Activated CD4-positive, alpha-beta memory T cell treated with anti-CD3 and anti-CD28 coated beads for 36 hours (primary cell): ENCODE measurements around the gene MAK. TPM values are rescaled to one million over a fixed set of nuclear protein-coding genes. Genes with fewer than 3 reads are reported as not detected.
A peak's percentile ranks its signal among the peaks of the same experiment; 100 is the strongest.
"Not testable (repeated sequence)": the region's sequence is repeated elsewhere in the genome, so short reads cannot be mapped to it uniquely, and the experiment has no call there.

Experiments
- CTCF ChIA-PET: fragments of 350-600 bp; sonication (Branson Sonifier 250); formaldehyde crosslinking; loops from one replicate; lab custom pipeline; 2021; ENCODE audit warnings: antibody characterized with exemption, inconsistent platforms; lab: Charles Lee
- POLR2A ChIA-PET: fragments of 350-600 bp; sonication (Branson Sonifier 250); formaldehyde crosslinking; loops from one replicate; lab custom pipeline; 2021; ENCODE audit warnings: antibody characterized with exemption; lab: Charles Lee
- DNase-seq: peaks from one replicate; pipeline ENCODE4 v3.0.0-alpha.2; 2020
- H3K27ac Mint-ChIP-seq: one replicate; pipeline ENCODE4 v1.8.0; 2021; ENCODE audit warnings: mixed read lengths
- H3K27me3 Mint-ChIP-seq: one replicate; pipeline ENCODE4 v1.8.0; 2021; ENCODE audit warnings: mixed read lengths
- H3K36me3 Mint-ChIP-seq: one replicate; pipeline ENCODE4 v1.8.0; 2021; ENCODE audit warnings: mixed read lengths
- H3K4me1 Mint-ChIP-seq: one replicate; pipeline ENCODE4 v1.8.0; 2021; ENCODE audit warnings: low read depth, mixed read lengths
- H3K4me3 Mint-ChIP-seq: one replicate; pipeline ENCODE4 v1.8.0; 2021; ENCODE audit warnings: mild to moderate bottlenecking, mixed read lengths
- H3K9me3 Mint-ChIP-seq: one replicate; pipeline ENCODE4 v1.8.0; 2021; ENCODE audit warnings: mixed read lengths
- intact Hi-C: fragments of 100-400 bp; cut with micrococcal nuclease; formaldehyde crosslinking; loops from one replicate; pipeline ENCODE4 v1.15.1; 2023
- total RNA-seq, 2 experiments: library from RNA; stranded (reverse); gene quantifications; one replicate each; pipeline ENCODE4 v1.2.3, GENCODE V29; 2021

The MAK gene
- total RNA-seq, 2 experiments from 2014 or later: 0.87 to 1.1 TPM

GRCh38 chr6:10763006-10763405 is 75.3 kb downstream of the MAK start:
- H3K4me3 Mint-ChIP-seq: no peak overlapping the region
- no peak for DNase-seq
- intact Hi-C loops: no loop called here
- no peaks in the 10 kb centered on the region for H3K9me3 Mint-ChIP-seq
- CTCF ChIA-PET: no interaction called here
- H3K36me3 Mint-ChIP-seq: peaks cover 20% of the 10 kb centered on the region
- H3K27ac Mint-ChIP-seq: no peak overlapping the region
- POLR2A ChIA-PET: no interaction called here
- no peaks in the 10 kb centered on the region for H3K27me3 Mint-ChIP-seq
- H3K4me1 Mint-ChIP-seq: peaks cover 15% of the 10 kb centered on the region

- peaks cover 43% of the 10 kb centered on the region for H3K36me3 Mint-ChIP-seq
- CTCF ChIA-PET: interaction anchor here (0.6 to 1.5 kb wide), 10 partner anchors 9 to 279 kb away, joined by 3 to 5 read pairs (median 3); partner anchors contain the start of gene TMEM14B
- POLR2A ChIA-PET: no interaction called here
- no peak overlapping the region for H3K4me3 Mint-ChIP-seq
- peak; percentile 19 for DNase-seq
- H3K4me1 Mint-ChIP-seq: peaks cover 23% of the 10 kb centered on the region
- intact Hi-C loops: no loop called here
- no peak overlapping the region for H3K27ac Mint-ChIP-seq
- H3K9me3 Mint-ChIP-seq: no peaks in the 10 kb centered on the region
- no peaks in the 10 kb centered on the region for H3K27me3 Mint-ChIP-seq
Measured at GRCh38 chr6:10759884-10760329, 78.4 kb downstream of the MAK start.

- H3K4me1 Mint-ChIP-seq: peaks cover 23% of the 10 kb centered on the region
- H3K9me3 Mint-ChIP-seq: no peaks in the 10 kb centered on the region
- intact Hi-C loops: no loop called here
- no peak for DNase-seq
- ChIA-PET CTCF (interaction anchor here (0.6 to 1.5 kb wide), 10 partner anchors 9 to 278 kb away, joined by 3 to 5 read pairs (median 3); partner anchors contain the start of gene TMEM14B), POLR2A (no interaction called here)
- no peak overlapping the region for H3K4me3 Mint-ChIP-seq
- no peak overlapping the region for H3K27ac Mint-ChIP-seq
- peaks cover 48% of the 10 kb centered on the region for H3K36me3 Mint-ChIP-seq
- no peaks in the 10 kb centered on the region for H3K27me3 Mint-ChIP-seq
Measured at GRCh38 chr6:10759312-10759839, 79.0 kb downstream of the MAK start.

DNA sequence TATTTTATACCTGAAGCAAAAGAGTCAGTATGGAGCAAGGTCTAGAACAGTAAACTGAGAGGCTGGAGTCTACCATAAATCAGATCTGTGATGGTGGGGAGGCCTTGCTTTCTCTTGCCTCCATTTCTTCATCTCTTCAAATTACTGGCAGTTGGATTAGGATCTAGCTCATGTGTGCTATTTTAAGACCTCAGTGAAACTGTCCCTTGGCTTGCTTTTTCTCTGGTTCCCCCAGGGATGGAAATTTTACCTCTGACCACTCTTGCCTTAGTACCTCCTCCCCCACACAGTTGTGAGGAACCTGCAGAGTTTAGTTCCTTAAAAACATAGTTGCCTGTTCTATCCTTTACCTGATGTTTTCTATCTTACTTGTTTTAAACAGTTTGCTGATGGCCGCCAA is 82.3 kb downstream of the MAK start:
- H3K27ac Mint-ChIP-seq: no peak overlapping the region
- DNase-seq: no peak
- H3K36me3 Mint-ChIP-seq: peaks cover 61% of the 10 kb centered on the region
- ChIA-PET CTCF (no interaction called here), POLR2A (no interaction called here)
- H3K4me3 Mint-ChIP-seq: no peak overlapping the region
- intact Hi-C loops: no loop called here
- no peaks in the 10 kb centered on the region for H3K27me3 Mint-ChIP-seq
- peaks cover 40% of the 10 kb centered on the region for H3K4me1 Mint-ChIP-seq
- H3K9me3 Mint-ChIP-seq: no peaks in the 10 kb centered on the region

DNA sequence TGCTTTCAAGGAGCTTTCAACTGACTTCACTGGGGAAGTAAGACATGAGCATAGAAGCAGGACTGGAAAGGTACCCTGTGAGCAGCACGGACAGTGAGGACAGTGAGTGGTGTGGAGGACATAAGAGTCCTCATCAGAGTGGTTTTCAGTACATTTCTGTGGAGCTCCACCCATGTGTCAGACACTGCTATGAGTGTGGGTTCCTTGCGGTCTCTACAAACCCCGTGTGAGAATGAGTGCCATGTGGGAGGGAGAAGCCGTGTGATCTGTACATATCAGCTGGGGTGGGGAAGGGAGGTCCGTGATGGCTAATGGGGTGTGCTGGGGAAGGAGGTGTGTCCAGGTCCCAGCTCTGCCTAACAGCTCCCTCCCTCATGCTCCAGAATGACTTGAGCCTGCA is 86.6 kb downstream of the MAK start:
- intact Hi-C loops, DNase-seq, POLR2A ChIA-PET, H3K27ac Mint-ChIP-seq, H3K9me3 Mint-ChIP-seq, H3K27me3 Mint-ChIP-seq, H3K4me3 Mint-ChIP-seq, CTCF ChIA-PET: not testable (repeated sequence)
- Mint-ChIP-seq H3K36me3 (peaks cover 58% of the 10 kb centered on the region), H3K4me1 (peaks cover 50% of the 10 kb centered on the region)

DNA sequence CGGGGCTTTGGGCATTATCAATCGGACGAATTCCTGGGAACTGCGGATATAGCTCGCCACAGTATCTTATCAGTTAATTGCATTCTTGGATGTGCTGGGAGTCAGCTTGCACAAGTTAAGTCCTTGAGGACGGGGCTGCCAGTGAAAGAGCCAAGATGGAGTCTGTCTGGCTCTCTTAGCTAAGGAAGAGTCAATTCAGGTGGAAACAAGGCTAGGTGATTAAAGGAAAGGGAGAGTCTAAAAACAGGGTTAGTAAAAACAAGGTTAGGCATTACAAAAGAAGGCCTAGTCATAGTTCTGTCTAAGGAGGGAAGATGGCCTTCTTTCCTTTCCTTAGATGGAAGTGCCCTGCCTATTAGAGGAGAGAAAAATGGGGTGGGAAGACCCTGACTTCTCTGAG is 87.8 kb downstream of the MAK start:
- DNase-seq, H3K4me3 Mint-ChIP-seq, intact Hi-C loops, H3K27me3 Mint-ChIP-seq, H3K27ac Mint-ChIP-seq, H3K9me3 Mint-ChIP-seq: not testable (repeated sequence)
- Mint-ChIP-seq H3K36me3 (peaks cover 50% of the 10 kb centered on the region), H3K4me1 (peaks cover 55% of the 10 kb centered on the region)
- CTCF ChIA-PET: interaction anchor here (1.0 kb wide), 1 partner anchor 9 kb away, joined by 3 read pairs; no protein-coding TSS in a partner anchor
- POLR2A ChIA-PET: interaction anchor here (0.6 kb wide), 1 partner anchor 71 kb away, joined by 4 read pairs; no protein-coding TSS in a partner anchor

GRCh38 chr6:10749734-10750133 is 88.6 kb downstream of the MAK start:
- Mint-ChIP-seq H3K27me3 (no peaks in the 10 kb centered on the region), H3K36me3 (peaks cover 43% of the 10 kb centered on the region), H3K27ac (no peak overlapping the region), H3K9me3 (no peaks in the 10 kb centered on the region), H3K4me1 (peaks cover 54% of the 10 kb centered on the region), H3K4me3 (no peak overlapping the region)
- no peak for DNase-seq
- POLR2A ChIA-PET: no interaction called here
- intact Hi-C loops: loop anchor here (5.0 kb wide), 1 partner anchor 343 kb away; the partner anchor contains the start of gene SMIM13
- CTCF ChIA-PET: interaction anchor here (1.0 kb wide), 1 partner anchor 240 kb away, joined by 4 read pairs; no protein-coding TSS in a partner anchor

- Mint-ChIP-seq H3K4me1 (peaks cover 47% of the 10 kb centered on the region), H3K27me3 (no peaks in the 10 kb centered on the region), H3K36me3 (peaks cover 26% of the 10 kb centered on the region), H3K4me3 (peak within 1 kb of the TSS; percentile 88), H3K9me3 (no peaks in the 10 kb centered on the region), H3K27ac (peak within 1 kb of the TSS; percentile 86)
- peak; percentile 100 for DNase-seq
- intact Hi-C loops: loop anchor here (1.0 to 5.0 kb wide), 5 partner anchors 24 to 345 kb away; partner anchors contain the start of genes C6orf52, MAK, PAK1IP1 and SMIM13
- POLR2A ChIA-PET: interaction anchor here (0.6 to 2.6 kb wide), 8 partner anchors 17 to 91 kb away, joined by 3 to 16 read pairs (median 4); partner anchors contain the start of genes C6orf52, MAK, PAK1IP1 and TMEM14C
- CTCF ChIA-PET: interaction anchor here (0.9 to 2.1 kb wide), 8 partner anchors 13 to 346 kb away, joined by 3 to 5 read pairs (median 4); partner anchors contain the start of gene SMIM13
Measured at GRCh38 chr6:10747251-10747972, 90.9 kb downstream of the MAK start, which contains the start of gene TMEM14B. TMEM14B (plus strand) TSS chr6:10747805; CDS start chr6:10749246, 1,441 bp downstream.

DNA sequence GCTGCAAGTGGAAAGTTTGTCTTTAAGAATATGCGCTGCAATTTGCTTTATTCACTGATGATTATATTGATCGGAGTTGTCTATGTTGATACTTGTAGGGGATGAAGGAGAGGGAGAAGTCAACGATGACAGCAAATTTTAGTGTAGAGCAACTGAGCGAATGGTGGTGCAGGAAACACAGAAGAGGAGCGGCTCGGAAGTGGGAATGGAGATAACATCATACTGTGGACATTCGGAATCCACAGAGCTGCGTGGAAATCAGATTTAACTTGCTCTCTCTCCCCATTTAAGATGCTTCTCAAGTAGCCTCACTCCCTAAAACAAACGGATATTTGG is 91.5 kb downstream of the MAK start:
- no peak for DNase-seq
- H3K4me1 Mint-ChIP-seq: peaks cover 44% of the 10 kb centered on the region
- H3K36me3 Mint-ChIP-seq: peaks cover 26% of the 10 kb centered on the region
- H3K9me3 Mint-ChIP-seq: no peaks in the 10 kb centered on the region
- H3K4me3 Mint-ChIP-seq: peak overlapping the region; percentile 88
- POLR2A ChIA-PET: interaction anchor here (0.9 to 2.6 kb wide), 5 partner anchors 16 to 52 kb away, joined by 3 to 16 read pairs (median 5); partner anchors contain the start of genes C6orf52, PAK1IP1 and TMEM14C
- CTCF ChIA-PET: interaction anchor here (0.9 to 2.1 kb wide), 8 partner anchors 13 to 347 kb away, joined by 3 to 5 read pairs (median 4); partner anchors contain the start of gene SMIM13
- no peaks in the 10 kb centered on the region for H3K27me3 Mint-ChIP-seq
- intact Hi-C loops: loop anchor here (1.0 to 5.0 kb wide), 5 partner anchors 24 to 345 kb away; partner anchors contain the start of genes C6orf52, MAK, PAK1IP1 and SMIM13
- H3K27ac Mint-ChIP-seq: peak overlapping the region; percentile 86

DNA sequence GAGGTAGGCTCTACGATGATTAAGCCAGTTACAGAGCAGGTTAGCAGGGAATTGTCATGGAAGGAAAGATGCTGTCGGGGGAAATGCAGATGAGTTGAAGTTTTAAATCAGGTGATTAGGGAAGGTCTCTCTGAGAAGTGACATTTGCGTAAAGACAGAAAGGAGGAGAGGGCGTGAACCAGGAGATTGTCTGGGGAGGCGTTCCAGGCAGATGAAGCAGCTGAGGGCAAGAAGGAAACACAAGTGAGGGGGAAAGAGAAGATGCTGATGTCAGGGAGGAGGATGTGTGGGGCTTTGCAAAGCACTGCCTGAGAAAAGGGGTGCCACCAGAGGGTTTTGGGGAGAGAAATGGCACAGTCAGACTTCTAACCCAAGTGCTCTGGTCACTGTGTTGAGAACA is 93.2 kb downstream of the MAK start:
- no peak for DNase-seq
- Mint-ChIP-seq H3K9me3 (no peaks in the 10 kb centered on the region), H3K36me3 (peaks cover 15% of the 10 kb centered on the region), H3K27me3 (no peaks in the 10 kb centered on the region), H3K4me3 (no peak overlapping the region), H3K4me1 (peaks cover 31% of the 10 kb centered on the region), H3K27ac (no peak overlapping the region)
- ChIA-PET POLR2A (no interaction called here), CTCF (no interaction called here)
- intact Hi-C loops: loop anchor here (5.0 kb wide), 1 partner anchor 347 kb away; the partner anchor contains the start of gene SMIM13

DNA sequence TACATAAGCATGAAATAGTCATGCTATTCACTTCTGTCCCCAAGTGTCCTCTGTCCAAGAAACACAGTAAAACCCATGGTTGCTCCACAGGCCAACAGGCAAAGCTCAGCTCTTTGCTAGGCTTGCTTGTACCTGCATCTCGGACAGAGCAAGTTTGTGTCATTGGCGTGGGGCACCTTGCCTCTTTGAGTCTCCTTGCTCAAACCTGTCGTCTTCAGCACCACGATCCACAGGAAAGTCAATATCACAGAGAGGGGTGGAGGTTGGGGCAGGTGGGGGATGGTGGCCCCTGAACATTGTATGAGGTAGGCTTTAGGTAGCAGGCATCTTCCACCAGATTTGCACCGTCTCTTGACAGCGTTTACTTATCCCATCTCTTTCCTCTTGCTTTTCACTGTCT is 94.8 kb downstream of the MAK start:
- H3K9me3 Mint-ChIP-seq: no peaks in the 10 kb centered on the region
- DNase-seq: no peak
- peaks cover 12% of the 10 kb centered on the region for H3K36me3 Mint-ChIP-seq
- H3K27me3 Mint-ChIP-seq: no peaks in the 10 kb centered on the region
- H3K4me1 Mint-ChIP-seq: peaks cover 17% of the 10 kb centered on the region
- H3K4me3 Mint-ChIP-seq: no peak overlapping the region
- ChIA-PET POLR2A (no interaction called here), CTCF (no interaction called here)
- intact Hi-C loops: no loop called here
- H3K27ac Mint-ChIP-seq: no peak overlapping the region

GRCh38 chr6:10742251-10742650 is 96.1 kb downstream of the MAK start:
- Mint-ChIP-seq H3K9me3 (no peaks in the 10 kb centered on the region), H3K36me3 (peaks cover 7% of the 10 kb centered on the region), H3K27me3 (no peaks in the 10 kb centered on the region), H3K4me3 (no peak overlapping the region), H3K27ac (no peak overlapping the region), H3K4me1 (peaks cover 15% of the 10 kb centered on the region)
- CTCF ChIA-PET: no interaction called here
- intact Hi-C loops: no loop called here
- POLR2A ChIA-PET: no interaction called here
- DNase-seq: no peak
